HepG2 (cell line): ENCODE results near the gene MAPK7. TPM values are rescaled to one million over a fixed set of nuclear protein-coding genes. Genes with fewer than 3 reads are reported as not detected.

ENCODE experiments used
- CCAR2 ChIP-seq: fragments of 200-400 bp; formaldehyde crosslinking; optimal IDR thresholded peaks from 2 replicates; pipeline ENCODE3; 2018; ENCODE audit warnings: low read depth, mild to moderate bottlenecking, low read length, moderate library complexity
- EED ChIP-seq: sonication (generic); formaldehyde crosslinking; IDR thresholded peaks from 2 replicates; pipeline ENCODE4 v1.5.0; 2020; ENCODE audit warnings: mild to moderate bottlenecking, missing genetic modification reagents
- EP300 ChIP-seq, 3 experiments: sonication (generic) in 1 of 3; formaldehyde crosslinking in 1 of 3; IDR thresholded peaks; 2 replicates each; pipeline versions ENCODE4 v1.5.1 to v1.6.1; 2011 to 2020; ENCODE audit warnings: low read depth in 2 of 3, low read length in 2 of 3, borderline replicate concordance in 1 of 3, improper control_type of control experiment in 1 of 3, mild to moderate bottlenecking in 1 of 3, missing genetic modification reagents in 1 of 3, moderate library complexity in 1 of 3
- FOXK1 ChIP-seq: sonication (generic); formaldehyde crosslinking; IDR thresholded peaks from 2 replicates; pipeline ENCODE4 v1.4.0; 2020; ENCODE audit warnings: low read depth, missing genetic modification reagents, borderline replicate concordance
- HDAC1 ChIP-seq: sonication (generic); formaldehyde crosslinking; IDR thresholded peaks from 2 replicates; pipeline ENCODE4 v1.5.1; 2020; ENCODE audit warnings: mild to moderate bottlenecking, missing genetic modification reagents
- HNF4A ChIP-seq: sonication (generic); formaldehyde crosslinking; IDR thresholded peaks from 2 replicates; pipeline ENCODE4 v1.4.0; 2020; ENCODE audit warnings: missing genetic modification reagents
- HNRNPL ChIP-seq: fragments of 200-400 bp; formaldehyde crosslinking; IDR thresholded peaks from 2 replicates; pipeline ENCODE4 v1.6.1; 2017; ENCODE audit warnings: mild to moderate bottlenecking, low read depth, low read length
- IRF9 ChIP-seq: sonication (generic); formaldehyde crosslinking; IDR thresholded peaks from 2 replicates; pipeline ENCODE4 v1.8.0; 2022; ENCODE audit warnings: missing genetic modification reagents, mild to moderate bottlenecking, borderline replicate concordance
- MAFK ChIP-seq, 2 experiments: IDR thresholded peaks in 1 of 2; conservative IDR thresholded peaks in 1 of 2; 2 replicates each; pipeline ENCODE4 v1.6.1; 2011; ENCODE audit warnings: improper control_type of control experiment in 2 of 2, low read length in 2 of 2
- MTA3 ChIP-seq: sonication (generic); formaldehyde crosslinking; IDR thresholded peaks from 2 replicates; pipeline ENCODE4 v1.4.0; 2020; ENCODE audit warnings: missing genetic modification reagents
- RNF2 ChIP-seq: fragments of 450-650 bp; conservative IDR thresholded peaks from 2 replicates; pipeline ENCODE4 v1.6.1; 2016; ENCODE audit warnings: low read depth
- RXRA ChIP-seq: sonication (generic); formaldehyde crosslinking; IDR thresholded peaks from 2 replicates; pipeline ENCODE4 v1.5.1; 2020; ENCODE audit warnings: missing genetic modification reagents
- ZBTB38 ChIP-seq: sonication (generic); formaldehyde crosslinking; IDR thresholded peaks from 2 replicates; pipeline ENCODE4 v1.5.1; 2020; ENCODE audit warnings: mild to moderate bottlenecking, missing genetic modification reagents
- ZFX ChIP-seq: sonication (generic); formaldehyde crosslinking; IDR thresholded peaks from 2 replicates; pipeline ENCODE4 v1.4.0; 2020; ENCODE audit warnings: mild to moderate bottlenecking, low read depth, missing genetic modification reagents, moderate library complexity
- ZMYM3 ChIP-seq: sonication (generic); formaldehyde crosslinking; IDR thresholded peaks from 2 replicates; pipeline ENCODE4 v1.5.1; 2020; ENCODE audit warnings: mild to moderate bottlenecking, missing genetic modification reagents
- ZNF10 ChIP-seq: sonication (generic); formaldehyde crosslinking; IDR thresholded peaks from 2 replicates; pipeline ENCODE4 v1.4.0; 2020; ENCODE audit warnings: mild to moderate bottlenecking, low read depth, missing genetic modification reagents, borderline replicate concordance
- ZNF12 ChIP-seq: sonication (generic); formaldehyde crosslinking; IDR thresholded peaks from 2 replicates; pipeline ENCODE4 v1.5.0; 2020; ENCODE audit warnings: missing genetic modification reagents
- ZNF225 ChIP-seq: sonication (generic); formaldehyde crosslinking; IDR thresholded peaks from 2 replicates; pipeline ENCODE4 v1.4.0; 2020; ENCODE audit warnings: mild to moderate bottlenecking, missing genetic modification reagents
- ZNF367 ChIP-seq: sonication (generic); formaldehyde crosslinking; IDR thresholded peaks from 2 replicates; pipeline ENCODE4 v1.4.0; 2020; ENCODE audit warnings: missing genetic modification reagents, borderline replicate concordance
- ZNF501 ChIP-seq: sonication (generic); formaldehyde crosslinking; IDR thresholded peaks from 2 replicates; pipeline ENCODE4 v1.5.1; 2020; ENCODE audit warnings: mild to moderate bottlenecking, moderate library complexity, missing genetic modification reagents
- ZNF670 ChIP-seq: sonication (generic); formaldehyde crosslinking; IDR thresholded peaks from 2 replicates; pipeline ENCODE4 v1.8.0; 2022; ENCODE audit warnings: mild to moderate bottlenecking, missing genetic modification reagents, borderline replicate concordance
- ZNF703 ChIP-seq: sonication (generic); formaldehyde crosslinking; IDR thresholded peaks from 2 replicates; pipeline ENCODE4 v1.5.1; 2020; ENCODE audit warnings: missing genetic modification reagents, mild to moderate bottlenecking, moderate library complexity, borderline replicate concordance
- ZNF749 ChIP-seq: sonication (generic); formaldehyde crosslinking; IDR thresholded peaks from 2 replicates; pipeline ENCODE4 v1.8.0; 2022; ENCODE audit warnings: mild to moderate bottlenecking, missing genetic modification reagents, moderate library complexity, borderline replicate concordance
- ZNF891 ChIP-seq: sonication (generic); formaldehyde crosslinking; IDR thresholded peaks from 2 replicates; pipeline ENCODE4 v1.5.0; 2020; ENCODE audit warnings: mild to moderate bottlenecking, missing genetic modification reagents
- polyA plus RNA-seq, 8 experiments: library from polyadenylated mRNA; depleted of rRNA in 3 of 8; stranded (reverse) in 7 of 8; unstranded in 1 of 8; fragments of >200 nt; fragmentation: Illumina TruSeq in 4 of 8; extraction: Trizol in 4 of 8; gene quantifications; 2 replicates each; pipeline versions ENCODE4 v1.2.1 to v1.2.3, GENCODE V29; 2011 to 2016; ENCODE audit warnings: low read depth in 4 of 8, missing spikeins in 1 of 8, mixed read lengths in 1 of 8; ENCODE audit not compliant: insufficient read depth in 1 of 8
- total RNA-seq, 5 experiments: library from RNA; depleted of rRNA; stranded (reverse); fragments of >200 nt; fragmentation: Illumina TruSeq; extraction: Trizol; gene quantifications; 2 replicates each; pipeline ENCODE4 v1.2.3, GENCODE V29; 2016; ENCODE audit warnings: low read depth in 1 of 5
- TF ChIP-seq, protein P1 (sequence below): sonication (generic); formaldehyde crosslinking; IDR thresholded peaks from 2 replicates; pipeline ENCODE4 v1.8.0; 2023; ENCODE audit warnings: mild to moderate bottlenecking, missing genetic modification reagents
- TF ChIP-seq, protein P2 (sequence below): sonication (generic); formaldehyde crosslinking; IDR thresholded peaks from 2 replicates; pipeline ENCODE4 v1.4.0; 2020; ENCODE audit warnings: mild to moderate bottlenecking, missing genetic modification reagents

Gene MAPK7
- total and polyA plus RNA-seq, 2 of the 13 experiments (the other 11 are each of a cell fraction or from before 2014, with no cell fraction given): 2.9 to 5.9 TPM

DNA sequence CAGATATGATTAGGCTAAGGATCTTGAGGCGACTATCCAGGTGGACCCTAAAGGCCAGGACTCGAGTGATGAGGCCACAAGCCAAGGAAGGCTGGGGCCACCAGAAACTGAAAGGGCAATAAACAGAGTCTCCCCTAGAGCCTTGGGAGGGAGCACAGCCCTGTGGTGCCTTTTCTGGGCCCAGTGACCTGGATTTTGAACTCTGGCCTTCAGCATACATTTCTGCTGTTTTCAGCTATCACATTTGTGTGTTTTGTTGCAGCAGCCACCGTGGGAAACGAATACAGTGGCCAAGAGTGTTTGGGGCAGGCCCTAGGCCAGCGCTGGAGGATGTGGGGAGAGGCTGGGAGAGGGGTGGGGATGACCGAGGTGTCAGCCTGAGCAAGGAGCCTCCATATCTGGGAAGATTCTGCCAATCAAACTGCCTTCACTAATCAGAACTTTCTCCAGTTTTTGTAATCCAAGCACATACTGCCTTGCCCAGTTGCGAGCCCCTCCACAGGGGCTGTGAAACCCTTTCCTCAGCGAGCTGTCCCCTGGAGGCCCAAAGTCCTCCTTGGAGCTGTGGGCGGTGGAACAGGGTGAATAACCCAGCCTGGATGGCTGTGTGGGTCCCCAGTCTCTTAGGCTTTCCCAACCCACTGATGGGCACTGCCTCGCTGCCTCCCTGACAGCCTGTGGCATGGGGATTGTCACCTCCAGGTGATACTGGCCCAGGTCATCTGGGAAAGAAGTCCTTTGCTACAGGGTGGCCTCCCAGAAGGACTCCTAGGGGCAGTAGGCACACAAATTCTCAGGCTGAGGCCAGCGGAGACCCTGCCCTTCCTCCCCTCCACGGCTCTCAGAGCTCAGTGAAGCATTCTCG is 32.6 kb upstream of the MAPK7 start (continued):
- TF ChIP-seq HNRNPL: no peak
- TF ChIP-seq ZMYM3 (CRISPR knock-in tag): peak; percentile 96
- no peak for TF ChIP-seq ZNF501
- TF ChIP-seq MAFK (conservative IDR thresholded peaks at IDR 0.05 in 1 of 2, IDR thresholded peaks at IDR 0.05 in 1 of 2; ENCODE audit: low read length in 2 of 2): no peak
- no peak for TF ChIP-seq ZNF367
- peak; percentile 41; the same call in 1 of the 2 replicates for TF ChIP-seq HDAC1 (CRISPR knock-in tag)
- no peak for TF ChIP-seq ZNF749 (CRISPR knock-in tag)
- 0 out of 2 replicates have a peak, but pooled peaks have one; percentile 49 for TF ChIP-seq ZFX (CRISPR knock-in tag)
- no peak for TF ChIP-seq EED (CRISPR knock-in tag)
- TF ChIP-seq ZNF670 (CRISPR knock-in tag): no peak
- peak; percentile 74; the same call in 1 of the 2 replicates for TF ChIP-seq ZNF12
- TF ChIP-seq HNF4A: peak; percentile 86
- TF ChIP-seq ZNF703 (CRISPR knock-in tag): no peak
- no peak for TF ChIP-seq ZNF891
- TF ChIP-seq, protein P1, sequence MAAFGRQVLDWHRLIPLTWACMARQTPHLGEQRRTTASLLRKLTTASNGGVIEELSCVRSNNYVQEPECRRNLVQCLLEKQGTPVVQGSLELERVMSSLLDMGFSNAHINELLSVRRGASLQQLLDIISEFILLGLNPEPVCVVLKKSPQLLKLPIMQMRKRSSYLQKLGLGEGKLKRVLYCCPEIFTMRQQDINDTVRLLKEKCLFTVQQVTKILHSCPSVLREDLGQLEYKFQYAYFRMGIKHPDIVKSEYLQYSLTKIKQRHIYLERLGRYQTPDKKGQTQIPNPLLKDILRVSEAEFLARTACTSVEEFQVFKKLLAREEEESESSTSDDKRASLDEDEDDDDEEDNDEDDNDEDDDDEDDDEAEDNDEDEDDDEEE (CRISPR knock-in tag): no peak
- TF ChIP-seq IRF9 (CRISPR knock-in tag): no peak
- TF ChIP-seq, protein P2, sequence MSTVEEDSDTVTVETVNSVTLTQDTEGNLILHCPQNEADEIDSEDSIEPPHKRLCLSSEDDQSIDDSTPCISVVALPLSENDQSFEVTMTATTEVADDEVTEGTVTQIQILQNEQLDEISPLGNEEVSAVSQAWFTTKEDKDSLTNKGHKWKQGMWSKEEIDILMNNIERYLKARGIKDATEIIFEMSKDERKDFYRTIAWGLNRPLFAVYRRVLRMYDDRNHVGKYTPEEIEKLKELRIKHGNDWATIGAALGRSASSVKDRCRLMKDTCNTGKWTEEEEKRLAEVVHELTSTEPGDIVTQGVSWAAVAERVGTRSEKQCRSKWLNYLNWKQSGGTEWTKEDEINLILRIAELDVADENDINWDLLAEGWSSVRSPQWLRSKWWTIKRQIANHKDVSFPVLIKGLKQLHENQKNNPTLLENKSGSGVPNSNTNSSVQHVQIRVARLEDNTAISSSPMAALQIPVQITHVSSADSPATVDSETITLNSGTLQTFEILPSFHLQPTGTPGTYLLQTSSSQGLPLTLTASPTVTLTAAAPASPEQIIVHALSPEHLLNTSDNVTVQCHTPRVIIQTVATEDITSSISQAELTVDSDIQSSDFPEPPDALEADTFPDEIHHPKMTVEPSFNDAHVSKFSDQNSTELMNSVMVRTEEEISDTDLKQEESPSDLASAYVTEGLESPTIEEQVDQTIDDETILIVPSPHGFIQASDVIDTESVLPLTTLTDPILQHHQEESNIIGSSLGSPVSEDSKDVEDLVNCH (CRISPR knock-in tag): no peak
- no peak for TF ChIP-seq FOXK1
- TF ChIP-seq MTA3 (CRISPR knock-in tag): no peak
- no peak for TF ChIP-seq CCAR2
- TF ChIP-seq RXRA (CRISPR knock-in tag): no peak; the same call in 1 of the 2 replicates
- no peak for TF ChIP-seq RNF2
- TF ChIP-seq ZBTB38 (CRISPR knock-in tag): no peak
- 0 out of 4 replicates have a peak, but pooled peaks of 1 of the 2 experiments have one; percentile 19 for TF ChIP-seq EP300 (IDR thresholded peaks at IDR 0.05; ENCODE audit: low read depth in 2 of 2, low read length in 2 of 2)
- no peak for TF ChIP-seq EP300 (CRISPR knock-in tag; IDR thresholded peaks at IDR 0.05; ENCODE audit: borderline replicate concordance)
- TF ChIP-seq ZNF225: no peak
- TF ChIP-seq ZNF10 (CRISPR knock-in tag): no peak
